Adrenal gland (tissue), 12 donors: ENCODE measurements around the gene SPDL1. TPM values are rescaled to one million over a fixed set of nuclear protein-coding genes. Genes with fewer than 3 reads are reported as not detected.
"Not testable (repeated sequence)": the region's sequence is repeated elsewhere in the genome, so short reads cannot be mapped to it uniquely, and the experiment has no call there.

Experiments used
- DNase-seq, 7 donors: peaks; one replicate each; pipeline ENCODE4 v3.0.0-alpha.2; 2019 to 2020
- H3K27ac ChIP-seq, 5 donors: fragments of 200-600 bp; sonication (generic) in 4 of 5; 1 replicate in 3 of 5; 2 replicates in 2 of 5; pipeline versions ENCODE4 v1.5.1 to v1.8.0; 2016 to 2020; ENCODE audit warnings: mild to moderate bottlenecking in 1 of 5
- H3K27me3 ChIP-seq: fragments of 200-600 bp; 2 replicates; pipeline ENCODE4 v1.8.0; 2021
- H3K36me3 ChIP-seq, 2 donors: fragments of 200-600 bp; replicated peaks in 1 of 2; 1 replicate in 1 of 2; 2 replicates in 1 of 2; pipeline versions ENCODE4 v1.5.1 to v1.8.0; 2018 to 2022
- H3K4me1 ChIP-seq, 2 donors: fragments of 200-600 bp; replicated peaks in 1 of 2; 1 replicate in 1 of 2; 2 replicates in 1 of 2; pipeline versions ENCODE4 v1.5.1 to v1.8.0; 2018 to 2021
- H3K4me3 ChIP-seq, 4 donors: fragments of 200-600 bp; sonication (generic) in 3 of 4; one replicate each; pipeline ENCODE4 v1.5.1; 2016 to 2018
- H3K9me3 ChIP-seq, 3 donors: fragments of 200-600 bp; sonication (generic) in 1 of 3; replicated peaks in 1 of 3; 1 replicate in 2 of 3; 2 replicates in 1 of 3; pipeline versions ENCODE4 v1.5.1 to v1.8.0; 2016 to 2021
- CTCF ChIP-seq, 6 experiments: fragments of 450-650 bp in 4 of 6; fragments of 200-600 bp in 2 of 6; sonication (generic) in 1 of 6; IDR thresholded peaks; 1 replicate in 5 of 6; 2 replicates in 1 of 6; pipeline versions ENCODE4 v1.5.1 to v1.8.0; 2016 to 2021; ENCODE audit warnings: antibody characterized with exemption in 6 of 6, mild to moderate bottlenecking in 2 of 6, moderate library complexity in 1 of 6
- POLR2A ChIP-seq, 2 donors: fragments of 450-650 bp; IDR thresholded peaks; one replicate each; pipeline ENCODE4 v1.6.1; 2017; ENCODE audit warnings: antibody characterized with exemption in 2 of 2, mild to moderate bottlenecking in 2 of 2, moderate library complexity in 1 of 2
- WGBS, 4 donors: extraction: QIAGEN DNeasy Blood & Tissue Kit in 2 of 4; methylation state at CpG; one replicate each; pipeline versions ENCODE4 v1.1.5 to v1.1.7; 2013 to 2017; 5-methylcytosine and 5-hydroxymethylcytosine counted together
- intact Hi-C, 2 donors: fragments of 100-400 bp; cut with DNase I; formaldehyde crosslinking; loops; one replicate each; pipeline versions ENCODE4 v1.14.1 to v1.15.0; 2022 to 2023
- polyA plus RNA-seq, 3 donors: library from polyadenylated mRNA; stranded (reverse); fragments of 200-250 nt in 2 of 3; fragments of 350-450 nt in 1 of 3; fragmentation: Illumina TruSeq in 1 of 3; extraction: RNeasy Lipid Tissue Mini Kit (QIAGEN cat#74804) in 1 of 3; gene quantifications; one replicate each; pipeline ENCODE4 v1.2.3, GENCODE V29; 2013 to 2014
- total RNA-seq, 9 donors: library from RNA; depleted of rRNA in 4 of 9; stranded (reverse); fragments of >200 nt in 4 of 9; fragments of 120-200 nt in 1 of 9; fragmentation: NEBNext Ultra II Directional in 1 of 9; extraction: Animal tissue kit (Norgen Biotek cat#: 25700) in 1 of 9; gene quantifications; one replicate each; pipeline versions ENCODE4 v1.1.0 to v1.2.4, GENCODE V29; 2013 to 2023
- donor health status: healthy with polysubstance abuse.
- donor health status: Bipolar disorder and iron deficiency.
- donor health status: DM: yes; HTN: yes; CAD: no.
- donor health status: DM: no; HTN: no; CAD: no.
- donor health status: DM: no; HTN: no; CAD: no.
- donor health status: DM: yes; HTN: yes; CAD: no.

SPDL1 gene
- total and polyA plus RNA-seq, 12 donors: 0.72 to 16.4 (median 6.5) TPM

DNA sequence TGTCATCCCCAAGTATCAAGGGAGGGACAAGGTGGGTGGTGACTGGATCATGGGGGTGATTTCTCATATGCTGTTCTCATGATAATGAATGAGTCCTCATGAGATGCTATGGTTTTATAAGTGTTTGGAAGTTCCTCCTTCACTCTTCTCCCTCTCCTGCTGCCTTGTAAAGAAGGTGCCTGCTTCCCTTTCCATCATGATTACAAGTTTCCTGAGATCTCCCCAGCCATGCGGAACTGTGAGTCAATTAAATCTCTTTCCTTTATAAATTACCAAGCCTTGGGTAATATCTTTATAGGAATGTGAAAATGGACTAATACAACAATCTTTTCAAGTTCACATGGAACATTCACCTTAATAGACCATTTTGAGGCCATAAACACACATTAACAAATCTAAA, 32.0 kb downstream of the SPDL1 start:
- Histone ChIP-seq H3K27me3 (no peaks in the 10 kb centered on the region), H3K36me3 (no peaks in the 10 kb centered on the region), H3K4me1 (no peaks in the 10 kb centered on the region), H3K4me3 (no peak overlapping the region), H3K27ac (no peak overlapping the region), H3K9me3 (peaks cover 0 to 2% (median 0%) of the 10 kb centered on the region in 3 donors)
- WGBS, 4 donors: 64 to 78% (median 70%) methylated on average over 1 of the region's 1 CpG
- DNase-seq: no peak
- TF ChIP-seq CTCF (IDR thresholded peaks at IDR 0.05) (no peak), POLR2A (IDR thresholded peaks at IDR 0.05) (no peak)
- intact Hi-C loops: no loop called here

GRCh38 chr5:169624307-169624706, 40.7 kb downstream of the SPDL1 start:
- H3K4me3 ChIP-seq, H3K36me3 ChIP-seq, H3K4me1 ChIP-seq, H3K27ac ChIP-seq, H3K27me3 ChIP-seq, H3K9me3 ChIP-seq, intact Hi-C loops, DNase-seq: not testable (repeated sequence)
- WGBS, 4 donors: 78 to 88% (median 83%) methylated on average over 2 of the region's 2 CpGs

DNA sequence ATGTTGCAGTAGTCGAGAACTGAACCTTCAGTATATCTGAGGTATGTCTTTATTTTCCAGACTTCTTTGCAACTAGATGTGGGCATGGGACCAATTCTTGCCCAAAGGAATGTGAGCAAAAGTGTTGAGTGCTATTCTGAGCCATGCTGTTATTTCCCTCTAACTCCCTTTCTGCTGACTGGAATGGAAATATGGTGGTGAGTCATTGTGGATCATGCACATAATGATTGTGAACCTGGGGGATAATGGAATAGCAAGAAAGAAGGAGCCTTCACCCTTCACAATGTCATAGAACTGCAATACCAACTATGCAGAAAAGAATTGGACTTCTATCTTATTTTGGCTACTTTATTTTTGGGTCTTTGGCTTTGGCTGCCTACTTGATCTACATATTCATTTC, 43.2 kb downstream of the SPDL1 start:
- intact Hi-C loops: no loop called here
- 73 to 84% (median 74%) methylated on average over 1 of the region's 1 CpG for WGBS, 4 donors
- DNase-seq: no peak

GRCh38 chr5:169627551-169627950, 44.0 kb downstream of the SPDL1 start:
- intact Hi-C loops: no loop called here
- no peak for DNase-seq
- H3K9me3 ChIP-seq: no peaks in the 10 kb centered on the region
- no peaks in the 10 kb centered on the region for H3K27me3 ChIP-seq
- TF ChIP-seq CTCF (IDR thresholded peaks at IDR 0.05) (no peak), POLR2A (IDR thresholded peaks at IDR 0.05) (no peak)
- H3K4me3 ChIP-seq: no peak overlapping the region
- H3K27ac ChIP-seq: no peak overlapping the region
- 73 to 78% (median 75%) methylated on average over 3 of the region's 3 CpGs for WGBS, 4 donors
- no peaks in the 10 kb centered on the region for H3K36me3 ChIP-seq
- H3K4me1 ChIP-seq: no peaks in the 10 kb centered on the region

More for the DNA sequence above, 43.2 kb downstream of the SPDL1 start:
- Histone ChIP-seq H3K36me3 (no peaks in the 10 kb centered on the region), H3K4me3 (no peak overlapping the region), H3K27me3 (no peaks in the 10 kb centered on the region), H3K9me3 (no peaks in the 10 kb centered on the region), H3K4me1 (no peaks in the 10 kb centered on the region), H3K27ac (no peak overlapping the region)
- TF ChIP-seq CTCF (IDR thresholded peaks at IDR 0.05) (no peak), POLR2A (IDR thresholded peaks at IDR 0.05) (no peak)

- Histone ChIP-seq H3K4me3 (no peak overlapping the region), H3K36me3 (no peaks in the 10 kb centered on the region), H3K27ac (no peak overlapping the region), H3K9me3 (no peaks in the 10 kb centered on the region), H3K4me1 (no peaks in the 10 kb centered on the region), H3K27me3 (no peaks in the 10 kb centered on the region)
- 74 to 89% (median 82%) methylated on average over 2 of the region's 2 CpGs for WGBS, 4 donors
- no peak for DNase-seq
- intact Hi-C loops: no loop called here
- TF ChIP-seq POLR2A (IDR thresholded peaks at IDR 0.05) (no peak), CTCF (IDR thresholded peaks at IDR 0.05) (no peak)
Measured at GRCh38 chr5:169628892-169629291, 45.3 kb downstream of the SPDL1 start.
